HG03060 (cell line): ENCODE results near the gene TMEM174.
"Not testable (repeated sequence)": the region's sequence is repeated elsewhere in the genome, so short reads cannot be mapped to it uniquely, and the experiment has no call there.

Source experiments
- ATAC-seq: cut with Tn5 transposase; IDR thresholded peaks from one replicate; pipeline ENCODE4 v1.9.1; 2021; ENCODE audit warnings: low read depth, moderate number of reproducible peaks; ENCODE audit not compliant: unreplicated experiment

TMEM174 gene

DNA sequence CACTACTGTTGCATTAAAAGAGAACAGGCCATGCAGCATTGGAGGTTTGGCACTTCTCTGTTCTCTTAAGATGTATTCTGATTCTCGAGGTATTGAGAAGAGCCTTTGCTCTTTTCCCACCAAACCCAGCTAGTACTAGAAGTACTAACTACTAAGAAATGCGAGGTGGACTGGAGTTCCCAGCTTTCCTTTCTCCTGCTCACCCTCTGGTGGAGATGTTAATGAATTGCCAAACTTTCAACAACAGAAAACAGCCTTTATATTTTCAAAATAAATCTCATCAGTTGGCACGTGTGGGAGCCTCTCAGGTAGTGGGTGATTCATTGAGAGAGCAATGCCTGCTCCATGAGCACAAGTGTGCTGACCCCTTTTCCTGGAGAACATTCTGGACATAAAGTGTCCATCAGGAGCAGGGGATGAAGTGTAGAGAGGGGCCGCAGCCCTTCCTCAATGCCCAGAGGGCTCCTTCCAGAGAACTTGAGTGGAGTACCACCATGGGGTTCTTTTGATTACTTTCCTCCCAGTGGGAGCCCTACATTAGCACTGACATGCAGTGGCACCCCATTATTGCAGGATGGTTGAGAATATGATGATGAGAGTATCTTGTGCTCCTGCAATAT lies 45.7 kb downstream of the TMEM174 start:
- ATAC-seq: no peak

DNA sequence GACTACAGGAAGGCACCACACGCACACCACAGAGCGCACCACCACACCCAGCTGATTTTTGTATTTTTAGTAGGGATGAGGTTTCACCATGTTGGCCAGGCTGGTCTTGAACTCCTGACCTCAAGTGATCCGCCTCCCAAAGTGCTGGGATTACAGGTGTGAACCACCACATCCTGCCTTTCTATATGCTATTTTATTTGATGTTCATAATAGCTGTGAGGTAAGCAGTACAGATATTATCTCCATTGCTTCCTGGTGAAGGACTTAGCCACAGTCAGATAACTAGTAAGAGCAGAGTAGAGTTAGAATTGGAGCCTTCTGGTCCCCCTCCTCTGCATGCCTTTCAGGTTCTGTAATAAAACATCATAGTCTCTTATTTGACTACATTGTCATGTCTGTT lies 46.3 kb downstream of the TMEM174 start:
- not testable (repeated sequence) for ATAC-seq

DNA sequence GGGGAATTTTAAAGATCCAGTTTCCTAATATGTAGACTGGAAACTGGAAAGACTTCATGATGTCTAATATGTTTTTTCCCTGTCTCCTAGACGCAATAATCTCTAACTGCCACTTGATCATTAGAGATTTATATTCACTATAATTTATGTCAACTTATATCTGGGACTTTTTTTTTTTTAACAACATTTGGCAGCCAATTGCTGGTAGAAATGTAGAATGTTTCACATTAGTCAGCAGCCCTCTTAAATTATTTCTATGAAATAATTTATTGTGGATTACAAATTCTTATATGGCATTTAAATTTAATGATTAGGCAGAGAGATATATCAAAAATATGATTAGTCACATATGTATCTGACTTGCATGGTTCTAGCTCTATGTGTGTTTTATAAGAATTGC lies 48.2 kb downstream of the TMEM174 start:
- no peak for ATAC-seq

DNA sequence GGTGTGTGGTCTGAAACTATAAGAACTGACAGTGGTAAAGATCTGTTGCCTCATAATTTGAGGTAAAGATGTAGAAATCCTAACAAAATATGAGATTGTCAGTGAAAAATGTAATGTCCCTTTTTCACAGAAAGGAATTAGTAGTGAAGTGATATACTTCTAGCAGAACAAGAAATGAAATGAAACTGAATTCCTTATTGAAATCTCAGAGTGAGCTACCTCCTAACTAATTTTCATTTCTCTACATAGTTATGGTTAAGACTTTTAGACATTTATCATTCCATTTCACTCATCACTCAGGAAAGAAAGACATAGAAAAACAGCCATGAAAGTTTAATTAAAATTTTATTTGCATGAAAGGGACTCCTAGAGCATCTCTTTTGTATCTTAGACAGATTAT lies 48.7 kb downstream of the TMEM174 start:
- no peak for ATAC-seq

DNA sequence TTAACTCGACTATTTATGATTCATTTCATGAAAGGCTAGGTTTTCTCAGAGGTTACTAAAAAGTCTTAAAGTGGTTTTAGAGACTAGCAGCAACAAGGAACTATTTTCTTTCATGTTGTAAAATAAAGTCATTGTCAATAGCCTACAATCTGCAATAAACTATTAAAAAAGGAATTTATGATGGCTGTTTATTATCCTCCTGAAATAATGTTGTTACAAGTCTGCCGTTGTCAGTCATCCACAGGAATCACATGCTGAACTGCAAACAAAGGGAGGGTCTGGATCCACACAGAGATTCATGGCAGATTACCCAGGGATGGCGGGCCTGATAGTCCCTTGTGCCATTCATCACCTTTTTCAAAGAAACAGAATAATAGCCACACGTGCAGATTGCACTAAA lies 49.2 kb downstream of the TMEM174 start:
- no peak for ATAC-seq
